Mucosa of descending colon (tissue), 3 donors: ENCODE measurements around the gene CDH4. TPM values are rescaled to one million over a fixed set of nuclear protein-coding genes. Genes with fewer than 3 reads are reported as not detected.

Experiments used
- ATAC-seq: fragments of 200-7000 bp; cut with Tn5 transposase; one replicate; pipeline ENCODE4 v1.9.1; 2020; ENCODE audit warnings: mild to moderate bottlenecking, moderate library complexity
- DNase-seq, 3 donors: peaks; one replicate each; pipeline ENCODE4 v3.0.0-alpha.2; 2020
- H3K36me3 ChIP-seq: fragments of 200-600 bp; one replicate; pipeline ENCODE4 v1.8.0; 2021; ENCODE audit warnings: low read depth, mild to moderate bottlenecking
- H3K4me1 ChIP-seq: fragments of 200-600 bp; one replicate; pipeline ENCODE4 v1.8.0; 2021; ENCODE audit warnings: low read depth, mild to moderate bottlenecking
- H3K4me3 ChIP-seq: fragments of 200-600 bp; one replicate; pipeline ENCODE4 v1.8.0; 2021; ENCODE audit warnings: mild to moderate bottlenecking
- H3K9me3 ChIP-seq: fragments of 200-600 bp; one replicate; pipeline ENCODE4 v1.8.0; 2021; ENCODE audit warnings: mild to moderate bottlenecking
- intact Hi-C, 2 donors: fragments of 100-400 bp; cut with DNase I in 1 of 2; cut with micrococcal nuclease in 1 of 2; formaldehyde crosslinking; loops; one replicate each; pipeline versions ENCODE4 v1.11.0 to v1.11.1; 2022; cut with DNase I, micrococcal nuclease
- total RNA-seq, 3 donors: library from RNA; stranded (reverse); fragmentation: NEBNext Ultra II Directional in 2 of 3; extraction: Animal tissue kit (Norgen Biotek cat#: 25700) in 2 of 3; gene quantifications; one replicate each; pipeline versions ENCODE4 v1.2.1 to v1.2.4, GENCODE V29; 2021 to 2023
- TF ChIP-seq, protein P1 (sequence below): fragments of 200-600 bp; IDR thresholded peaks from one replicate; pipeline ENCODE4 v1.8.0; 2022; ENCODE audit warnings: antibody characterized with exemption, mild to moderate bottlenecking
- donor health status: DM: no; HTN: no; CAD: no; lungs with moderate emphysema.
- donor health status: DM: no; HTN: no; CAD: no.
- donor health status: DM: no; HTN: yes; CAD: no.

CDH4 gene
- total RNA-seq, 3 donors from 2014 or later = 0.16 TPM; not detected in 2

- DNase-seq = no peak
- Histone ChIP-seq H3K4me1 (no peaks in the 10 kb centered on the region), H3K4me3 (no peak overlapping the region), H3K36me3 (no peaks in the 10 kb centered on the region), H3K9me3 (no peaks in the 10 kb centered on the region)
- no peak for ATAC-seq
- intact Hi-C loops = no loop called here
- TF ChIP-seq, protein P1, sequence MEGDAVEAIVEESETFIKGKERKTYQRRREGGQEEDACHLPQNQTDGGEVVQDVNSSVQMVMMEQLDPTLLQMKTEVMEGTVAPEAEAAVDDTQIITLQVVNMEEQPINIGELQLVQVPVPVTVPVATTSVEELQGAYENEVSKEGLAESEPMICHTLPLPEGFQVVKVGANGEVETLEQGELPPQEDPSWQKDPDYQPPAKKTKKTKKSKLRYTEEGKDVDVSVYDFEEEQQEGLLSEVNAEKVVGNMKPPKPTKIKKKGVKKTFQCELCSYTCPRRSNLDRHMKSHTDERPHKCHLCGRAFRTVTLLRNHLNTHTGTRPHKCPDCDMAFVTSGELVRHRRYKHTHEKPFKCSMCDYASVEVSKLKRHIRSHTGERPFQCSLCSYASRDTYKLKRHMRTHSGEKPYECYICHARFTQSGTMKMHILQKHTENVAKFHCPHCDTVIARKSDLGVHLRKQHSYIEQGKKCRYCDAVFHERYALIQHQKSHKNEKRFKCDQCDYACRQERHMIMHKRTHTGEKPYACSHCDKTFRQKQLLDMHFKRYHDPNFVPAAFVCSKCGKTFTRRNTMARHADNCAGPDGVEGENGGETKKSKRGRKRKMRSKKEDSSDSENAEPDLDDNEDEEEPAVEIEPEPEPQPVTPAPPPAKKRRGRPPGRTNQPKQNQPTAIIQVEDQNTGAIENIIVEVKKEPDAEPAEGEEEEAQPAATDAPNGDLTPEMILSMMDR = no peak
Observed at GRCh38 chr20:61217848-61218247, 34.2 kb upstream of the CDH4 start.

- ATAC-seq (no peak), DNase-seq (no peak)
- Histone ChIP-seq H3K4me1 (no peaks in the 10 kb centered on the region), H3K4me3 (no peak overlapping the region), H3K36me3 (no peaks in the 10 kb centered on the region), H3K9me3 (no peaks in the 10 kb centered on the region)
- TF ChIP-seq, protein P1 = no peak
- intact Hi-C loops = no loop called here
Observed at GRCh38 chr20:61219021-61219431, 33.0 kb upstream of the CDH4 start.

GRCh38 chr20:61220131-61220530 is 31.9 kb upstream of the CDH4 start:
- DNase-seq (peak in 1 of 3 donors; percentile 9), ATAC-seq (peak; percentile 65)
- TF ChIP-seq, protein P1 = no peak
- no peaks in the 10 kb centered on the region for H3K9me3 ChIP-seq
- H3K4me3 ChIP-seq = no peak overlapping the region
- intact Hi-C loops = no loop called here
- H3K36me3 ChIP-seq = no peaks in the 10 kb centered on the region
- no peaks in the 10 kb centered on the region for H3K4me1 ChIP-seq

DNA sequence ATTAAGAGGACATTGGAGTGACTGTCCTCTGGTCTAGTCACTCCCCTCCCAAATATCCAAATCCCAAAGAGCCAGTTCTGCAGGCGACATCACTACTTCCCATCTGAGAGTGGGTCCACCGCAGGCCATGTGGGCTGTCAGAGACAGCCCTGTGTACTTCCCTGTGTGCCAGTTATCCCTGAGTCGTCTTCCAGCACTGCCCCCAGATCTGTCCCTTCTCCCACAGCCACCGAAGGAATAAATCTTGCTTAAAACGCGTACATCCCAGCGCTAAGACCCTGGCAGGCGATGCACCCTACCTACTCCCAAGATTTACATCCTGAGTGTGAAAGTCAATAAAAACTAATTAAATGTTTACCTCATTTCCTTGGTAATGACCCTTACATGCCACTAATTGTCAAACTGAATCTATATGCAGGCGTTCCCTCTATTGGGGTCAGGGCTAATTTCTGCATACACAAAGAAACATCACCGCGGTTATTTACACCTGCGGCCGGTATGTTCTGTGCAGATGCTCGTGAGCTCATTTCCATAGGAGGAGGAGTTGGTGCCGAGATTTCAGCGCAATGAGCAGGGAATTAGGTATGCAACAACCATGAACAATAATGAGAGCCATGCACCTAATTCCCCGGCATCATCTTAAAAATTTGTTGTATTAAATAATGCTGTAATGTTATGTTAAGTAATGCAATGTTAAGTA is 31.3 kb upstream of the CDH4 start:
- Histone ChIP-seq H3K36me3 (no peaks in the 10 kb centered on the region), H3K4me1 (no peaks in the 10 kb centered on the region), H3K4me3 (no peak overlapping the region), H3K9me3 (no peaks in the 10 kb centered on the region)
- TF ChIP-seq, protein P1 = no peak
- ATAC-seq (no peak), DNase-seq (no peak)
- intact Hi-C loops = no loop called here

DNA sequence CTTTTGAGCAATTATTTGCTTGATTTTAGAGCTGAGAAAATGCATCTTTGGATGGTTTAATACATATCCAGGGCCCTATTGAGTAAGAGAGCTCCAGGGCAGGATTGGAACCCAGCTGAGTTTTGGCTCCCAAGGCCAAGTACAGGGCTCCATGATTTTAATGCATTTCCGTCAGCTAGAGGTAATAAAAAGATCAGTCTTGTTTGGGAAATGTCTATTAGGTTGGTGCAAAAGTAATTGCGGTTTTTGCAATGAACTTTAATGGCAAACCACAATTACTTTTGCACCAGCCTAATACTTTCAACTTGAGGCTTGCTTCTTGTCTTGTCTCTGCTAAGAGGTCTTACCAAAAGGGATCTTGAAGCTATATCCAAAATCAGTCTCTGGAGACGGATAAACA is 29.4 kb upstream of the CDH4 start:
- DNase-seq (no peak), ATAC-seq (no peak)
- Histone ChIP-seq H3K36me3 (no peaks in the 10 kb centered on the region), H3K9me3 (no peaks in the 10 kb centered on the region), H3K4me3 (no peak overlapping the region), H3K4me1 (no peaks in the 10 kb centered on the region)
- TF ChIP-seq, protein P1 = no peak
- intact Hi-C loops = no loop called here
